GM23338 (cell line): ENCODE results near the gene DLGAP3. TPM values are rescaled to one million over a fixed set of nuclear protein-coding genes. Genes with fewer than 3 reads are reported as not detected.

Experiments
- ATAC-seq: fragments of 200-7000 bp; cut with Tn5 transposase; 3 replicates; pipeline ENCODE4 v1.9.1; 2020
- DNase-seq: peaks from one replicate; pipeline ENCODE4 v3.0.0-alpha.2; 2015; ENCODE audit warnings: low spot score
- H2AFZ ChIP-seq: fragments of 200-600 bp; sonication (generic); 2 replicates; pipeline ENCODE4 v1.8.0; 2016; ENCODE audit warnings: antibody characterized with exemption, mild to moderate bottlenecking, moderate library complexity
- H3F3A ChIP-seq: fragments of 200-600 bp; sonication (generic); replicated peaks from 2 replicates; pipeline ENCODE4 v1.8.0; 2017; ENCODE audit warnings: antibody characterized with exemption, mixed run types, low read depth
- H3K27ac ChIP-seq: fragments of 200-600 bp; sonication (generic); 2 replicates; pipeline ENCODE4 v1.6.1; 2016; ENCODE audit warnings: low read depth
- H3K27me3 ChIP-seq: fragments of 200-600 bp; sonication (generic); 2 replicates; pipeline ENCODE4 v1.8.0; 2016; ENCODE audit warnings: mild to moderate bottlenecking, mixed run types, moderate library complexity; ENCODE audit not compliant: insufficient read depth
- H3K36me3 ChIP-seq: fragments of 200-600 bp; sonication (generic); 2 replicates; pipeline ENCODE4 v1.8.0; 2016; ENCODE audit warnings: mild to moderate bottlenecking; ENCODE audit not compliant: insufficient read depth
- H3K4me1 ChIP-seq: fragments of 200-600 bp; sonication (generic); 2 replicates; pipeline ENCODE4 v1.8.0; 2016; ENCODE audit warnings: mild to moderate bottlenecking, moderate library complexity; ENCODE audit not compliant: insufficient read depth
- H3K4me2 ChIP-seq: fragments of 200-600 bp; sonication (generic); 2 replicates; pipeline ENCODE4 v1.7.1; 2017; ENCODE audit warnings: mixed run types
- H3K4me3 ChIP-seq: fragments of 200-600 bp; sonication (generic); 2 replicates; pipeline ENCODE4 v1.6.1; 2016; ENCODE audit warnings: mixed run types
- H3K79me2 ChIP-seq: fragments of 200-600 bp; sonication (generic); replicated peaks from 2 replicates; pipeline ENCODE4 v1.8.0; 2017; ENCODE audit warnings: mild to moderate bottlenecking; ENCODE audit not compliant: insufficient read depth
- H3K9me2 ChIP-seq: fragments of 200-600 bp; sonication (generic); 2 replicates; pipeline ENCODE4 v1.8.0; 2017; ENCODE audit not compliant: insufficient read depth
- H4K20me1 ChIP-seq: fragments of 200-600 bp; sonication (generic); replicated peaks from 2 replicates; pipeline ENCODE4 v1.8.0; 2017; ENCODE audit warnings: mild to moderate bottlenecking; ENCODE audit not compliant: insufficient read depth
- H3K27ac Mint-ChIP-seq: 2 replicates; pipeline ENCODE4 v1.8.0; 2020; ENCODE audit warnings: inconsistent platforms, mild to moderate bottlenecking, moderate library complexity, mixed read lengths
- H3K27me3 Mint-ChIP-seq: 3 replicates; pipeline ENCODE4 v1.8.0; 2022; ENCODE audit warnings: low read depth, mild to moderate bottlenecking, moderate library complexity, mixed read lengths, inconsistent platforms; ENCODE audit not compliant: insufficient read depth, poor library complexity
- H3K36me3 Mint-ChIP-seq: 3 replicates; pipeline ENCODE4 v1.8.0; 2021; ENCODE audit warnings: low read depth, mild to moderate bottlenecking, inconsistent platforms, moderate library complexity, mixed read lengths
- H3K4me1 Mint-ChIP-seq: 3 replicates; pipeline ENCODE4 v1.8.0; 2020; ENCODE audit warnings: mild to moderate bottlenecking, inconsistent platforms, mixed read lengths
- H3K4me3 Mint-ChIP-seq: 3 replicates; pipeline ENCODE4 v1.8.0; 2021; ENCODE audit warnings: moderate library complexity, mild to moderate bottlenecking, inconsistent platforms, mixed read lengths
- H3K9me3 Mint-ChIP-seq: 3 replicates; pipeline ENCODE4 v1.8.0; 2020; ENCODE audit warnings: moderate library complexity, mild to moderate bottlenecking, inconsistent platforms, mixed read lengths
- ETS1 ChIP-seq: IDR thresholded peaks from 2 replicates; pipeline ENCODE4 v1.6.1; 2016; ENCODE audit warnings: antibody characterized with exemption
- EZH2 ChIP-seq: fragments of 200-600 bp; sonication (generic); IDR thresholded peaks from one replicate; pipeline ENCODE4 v1.8.0; 2017; ENCODE audit warnings: antibody characterized with exemption, mild to moderate bottlenecking, low read depth; ENCODE audit not compliant: unreplicated experiment
- EZH2phosphoT487 ChIP-seq: fragments of 200-600 bp; sonication (generic); IDR thresholded peaks from one replicate; pipeline ENCODE4 v1.8.1; 2018; ENCODE audit warnings: antibody characterized with exemption; ENCODE audit not compliant: unreplicated experiment
- JUNB ChIP-seq: IDR thresholded peaks from one replicate; pipeline ENCODE4 v1.6.1; 2016; ENCODE audit warnings: antibody characterized with exemption; ENCODE audit not compliant: unreplicated experiment
- NANOG ChIP-seq: IDR thresholded peaks from 2 replicates; pipeline ENCODE4 v1.6.1; 2016; ENCODE audit warnings: antibody characterized with exemption, borderline replicate concordance
- POLR2AphosphoS5 ChIP-seq: IDR thresholded peaks from 2 replicates; pipeline ENCODE4 v1.6.1; 2016; ENCODE audit warnings: antibody characterized with exemption, low read depth
- REST ChIP-seq: IDR thresholded peaks from one replicate; pipeline ENCODE4 v1.6.1; 2018; ENCODE audit warnings: antibody characterized with exemption; ENCODE audit not compliant: unreplicated experiment
- STAT1 ChIP-seq: IDR thresholded peaks from one replicate; pipeline ENCODE4 v1.6.1; 2016; ENCODE audit warnings: antibody characterized with exemption; ENCODE audit not compliant: unreplicated experiment
- ZNF114 ChIP-seq: fragments of 250-450 bp; sonication (Bioruptor Pico); IDR thresholded peaks from 2 replicates; pipeline ENCODE4 v1.5.0; 2020; ENCODE audit warnings: mild to moderate bottlenecking, moderate library complexity
- ZNF331 ChIP-seq: fragments of 250-450 bp; sonication (Bioruptor Pico); IDR thresholded peaks from 2 replicates; pipeline ENCODE4 v1.5.0; 2020; ENCODE audit warnings: low read depth, mild to moderate bottlenecking, moderate library complexity
- polyA plus RNA-seq: library from polyadenylated mRNA; unstranded; fragments of >200 nt; fragmentation: Nextera tagmentation; extraction: Ambion mirVana; gene quantifications from 2 replicates; pipeline ENCODE4 v1.2.1, GENCODE V29; 2016
- total RNA-seq: library from RNA; depleted of rRNA; stranded (reverse); fragments of >200 nt; shearing (Covaris generic); gene quantifications from 2 replicates; pipeline ENCODE4 v1.2.3, GENCODE V29; 2014
- TF ChIP-seq, protein P1 (sequence below): fragments of 250-450 bp; sonication (Bioruptor Pico); IDR thresholded peaks from 2 replicates; pipeline ENCODE4 v1.5.0; 2020; ENCODE audit warnings: mild to moderate bottlenecking, moderate library complexity
- TF ChIP-seq, protein P2 (sequence below), 2 experiments: fragments of 200-600 bp in 1 of 2; sonication (generic) in 1 of 2; conservative IDR thresholded peaks; 2 replicates each; pipeline versions ENCODE4 v1.5.1 to v1.6.1; 2016 to 2017; ENCODE audit warnings: antibody characterized with exemption in 2 of 2, low read depth in 2 of 2, mild to moderate bottlenecking in 2 of 2, moderate library complexity in 1 of 2

Gene DLGAP3
- total and polyA plus RNA-seq, 2 experiments from 2014 or later, result 7.1 to 13.7 TPM

- TF ChIP-seq, protein P1, sequence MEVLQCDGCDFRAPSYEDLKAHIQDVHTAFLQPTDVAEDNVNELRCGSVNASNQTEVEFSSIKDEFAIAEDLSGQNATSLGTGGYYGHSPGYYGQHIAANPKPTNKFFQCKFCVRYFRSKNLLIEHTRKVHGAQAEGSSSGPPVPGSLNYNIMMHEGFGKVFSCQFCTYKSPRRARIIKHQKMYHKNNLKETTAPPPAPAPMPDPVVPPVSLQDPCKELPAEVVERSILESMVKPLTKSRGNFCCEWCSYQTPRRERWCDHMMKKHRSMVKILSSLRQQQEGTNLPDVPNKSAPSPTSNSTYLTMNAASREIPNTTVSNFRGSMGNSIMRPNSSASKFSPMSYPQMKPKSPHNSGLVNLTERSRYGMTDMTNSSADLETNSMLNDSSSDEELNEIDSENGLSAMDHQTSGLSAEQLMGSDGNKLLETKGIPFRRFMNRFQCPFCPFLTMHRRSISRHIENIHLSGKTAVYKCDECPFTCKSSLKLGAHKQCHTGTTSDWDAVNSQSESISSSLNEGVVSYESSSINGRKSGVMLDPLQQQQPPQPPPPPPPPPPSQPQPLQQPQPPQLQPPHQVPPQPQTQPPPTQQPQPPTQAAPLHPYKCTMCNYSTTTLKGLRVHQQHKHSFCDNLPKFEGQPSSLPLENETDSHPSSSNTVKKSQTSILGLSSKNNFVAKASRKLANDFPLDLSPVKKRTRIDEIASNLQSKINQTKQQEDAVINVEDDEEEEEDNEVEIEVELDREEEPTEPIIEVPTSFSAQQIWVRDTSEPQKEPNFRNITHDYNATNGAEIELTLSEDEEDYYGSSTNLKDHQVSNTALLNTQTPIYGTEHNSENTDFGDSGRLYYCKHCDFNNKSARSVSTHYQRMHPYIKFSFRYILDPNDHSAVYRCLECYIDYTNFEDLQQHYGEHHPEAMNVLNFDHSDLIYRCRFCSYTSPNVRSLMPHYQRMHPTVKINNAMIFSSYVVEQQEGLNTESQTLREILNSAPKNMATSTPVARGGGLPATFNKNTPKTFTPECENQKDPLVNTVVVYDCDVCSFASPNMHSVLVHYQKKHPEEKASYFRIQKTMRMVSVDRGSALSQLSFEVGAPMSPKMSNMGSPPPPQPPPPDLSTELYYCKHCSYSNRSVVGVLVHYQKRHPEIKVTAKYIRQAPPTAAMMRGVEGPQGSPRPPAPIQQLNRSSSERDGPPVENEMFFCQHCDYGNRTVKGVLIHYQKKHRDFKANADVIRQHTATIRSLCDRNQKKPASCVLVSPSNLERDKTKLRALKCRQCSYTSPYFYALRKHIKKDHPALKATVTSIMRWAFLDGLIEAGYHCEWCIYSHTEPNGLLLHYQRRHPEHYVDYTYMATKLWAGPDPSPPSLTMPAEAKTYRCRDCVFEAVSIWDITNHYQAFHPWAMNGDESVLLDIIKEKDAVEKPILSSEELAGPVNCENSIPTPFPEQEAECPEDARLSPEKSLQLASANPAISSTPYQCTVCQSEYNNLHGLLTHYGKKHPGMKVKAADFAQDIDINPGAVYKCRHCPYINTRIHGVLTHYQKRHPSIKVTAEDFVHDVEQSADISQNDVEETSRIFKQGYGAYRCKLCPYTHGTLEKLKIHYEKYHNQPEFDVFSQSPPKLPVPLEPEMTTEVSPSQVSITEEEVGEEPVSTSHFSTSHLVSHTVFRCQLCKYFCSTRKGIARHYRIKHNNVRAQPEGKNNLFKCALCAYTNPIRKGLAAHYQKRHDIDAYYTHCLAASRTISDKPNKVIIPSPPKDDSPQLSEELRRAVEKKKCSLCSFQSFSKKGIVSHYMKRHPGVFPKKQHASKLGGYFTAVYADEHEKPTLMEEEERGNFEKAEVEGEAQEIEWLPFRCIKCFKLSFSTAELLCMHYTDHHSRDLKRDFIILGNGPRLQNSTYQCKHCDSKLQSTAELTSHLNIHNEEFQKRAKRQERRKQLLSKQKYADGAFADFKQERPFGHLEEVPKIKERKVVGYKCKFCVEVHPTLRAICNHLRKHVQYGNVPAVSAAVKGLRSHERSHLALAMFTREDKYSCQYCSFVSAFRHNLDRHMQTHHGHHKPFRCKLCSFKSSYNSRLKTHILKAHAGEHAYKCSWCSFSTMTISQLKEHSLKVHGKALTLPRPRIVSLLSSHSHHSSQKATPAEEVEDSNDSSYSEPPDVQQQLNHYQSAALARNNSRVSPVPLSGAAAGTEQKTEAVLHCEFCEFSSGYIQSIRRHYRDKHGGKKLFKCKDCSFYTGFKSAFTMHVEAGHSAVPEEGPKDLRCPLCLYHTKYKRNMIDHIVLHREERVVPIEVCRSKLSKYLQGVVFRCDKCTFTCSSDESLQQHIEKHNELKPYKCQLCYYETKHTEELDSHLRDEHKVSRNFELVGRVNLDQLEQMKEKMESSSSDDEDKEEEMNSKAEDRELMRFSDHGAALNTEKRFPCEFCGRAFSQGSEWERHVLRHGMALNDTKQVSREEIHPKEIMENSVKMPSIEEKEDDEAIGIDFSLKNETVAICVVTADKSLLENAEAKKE (CRISPR knock-in tag), result no peak
- TF ChIP-seq ZNF331 (CRISPR knock-in tag), result no peak
- TF ChIP-seq EZH2phosphoT487, result no peak
These were observed 23.2 kb downstream of the DLGAP3 start (continued) for GRCh38 chr1:34906222-34906621.

- H3K4me2 ChIP-seq, result no peak overlapping the region
- H3K4me3 Mint-ChIP-seq, result no peak overlapping the region
- H3K4me1 ChIP-seq, result no peaks in the 10 kb centered on the region
- H4K20me1 ChIP-seq, result no peaks in the 10 kb centered on the region; the same call in 1 of the 2 replicates
- H3K79me2 ChIP-seq, result no peaks in the 10 kb centered on the region
- no peak overlapping the region for H3K4me3 ChIP-seq
- H3K27ac ChIP-seq, result no peak overlapping the region
- DNase-seq, result no peak
- peaks cover 2% of the 10 kb centered on the region for H3K27me3 Mint-ChIP-seq
- no peaks in the 10 kb centered on the region for H3K9me2 ChIP-seq
- no peak for ATAC-seq
- H3K36me3 ChIP-seq, result no peaks in the 10 kb centered on the region
- H3K27me3 ChIP-seq, result no peaks in the 10 kb centered on the region
- H3K27ac Mint-ChIP-seq, result no peak overlapping the region
- H3K36me3 Mint-ChIP-seq, result no peaks in the 10 kb centered on the region
- no peaks in the 10 kb centered on the region for H3K9me3 Mint-ChIP-seq
- no peaks in the 10 kb centered on the region for H3F3A ChIP-seq
- H2AFZ ChIP-seq, result no peak overlapping the region
- peaks cover 11% of the 10 kb centered on the region for H3K4me1 Mint-ChIP-seq
- no peak for TF ChIP-seq ZNF114
- TF ChIP-seq JUNB, result no peak
- no peak for TF ChIP-seq EZH2
- TF ChIP-seq ETS1, result no peak
- TF ChIP-seq POLR2AphosphoS5, result no peak
- no peak for TF ChIP-seq STAT1
- no peak for TF ChIP-seq REST
- TF ChIP-seq NANOG, result no peak
- TF ChIP-seq, protein P2, sequence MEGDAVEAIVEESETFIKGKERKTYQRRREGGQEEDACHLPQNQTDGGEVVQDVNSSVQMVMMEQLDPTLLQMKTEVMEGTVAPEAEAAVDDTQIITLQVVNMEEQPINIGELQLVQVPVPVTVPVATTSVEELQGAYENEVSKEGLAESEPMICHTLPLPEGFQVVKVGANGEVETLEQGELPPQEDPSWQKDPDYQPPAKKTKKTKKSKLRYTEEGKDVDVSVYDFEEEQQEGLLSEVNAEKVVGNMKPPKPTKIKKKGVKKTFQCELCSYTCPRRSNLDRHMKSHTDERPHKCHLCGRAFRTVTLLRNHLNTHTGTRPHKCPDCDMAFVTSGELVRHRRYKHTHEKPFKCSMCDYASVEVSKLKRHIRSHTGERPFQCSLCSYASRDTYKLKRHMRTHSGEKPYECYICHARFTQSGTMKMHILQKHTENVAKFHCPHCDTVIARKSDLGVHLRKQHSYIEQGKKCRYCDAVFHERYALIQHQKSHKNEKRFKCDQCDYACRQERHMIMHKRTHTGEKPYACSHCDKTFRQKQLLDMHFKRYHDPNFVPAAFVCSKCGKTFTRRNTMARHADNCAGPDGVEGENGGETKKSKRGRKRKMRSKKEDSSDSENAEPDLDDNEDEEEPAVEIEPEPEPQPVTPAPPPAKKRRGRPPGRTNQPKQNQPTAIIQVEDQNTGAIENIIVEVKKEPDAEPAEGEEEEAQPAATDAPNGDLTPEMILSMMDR (conservative IDR thresholded peaks at IDR 0.05; ENCODE audit: low read depth in 2 of 2), result no peak
These were observed 24.4 kb downstream of the DLGAP3 start for GRCh38 chr1:34905098-34905459.
